IMR-90 (cell line): ENCODE measurements around the gene CDH13. TPM values are rescaled to one million over a fixed set of nuclear protein-coding genes. Genes with fewer than 3 reads are reported as not detected.

Experiments
- ATAC-seq: fragments of 200-7000 bp; cut with Tn5 transposase; 2 replicates; pipeline ENCODE4 v1.9.1; 2020; ENCODE audit warnings: low read depth, mild to moderate bottlenecking, moderate library complexity
- BruUV-seq: library from RNA; stranded (reverse); fragments of 400-500 nt; replicated peaks from 2 replicates; lab custom pipeline; 2021; lab: Mats Ljungman, UMichigan
- CTCF ChIA-PET: fragments of 300-600 bp; formaldehyde crosslinking; extraction: SDS; loops from one replicate; lab custom pipeline; 2021; ENCODE audit warnings: antibody characterized with exemption; lab: Yijun Ruan, JAX
- POLR2A ChIA-PET: fragments of 300-600 bp; sonication (Branson Sonifier 250); formaldehyde crosslinking; loops from one replicate; lab custom pipeline; 2022; ENCODE audit warnings: antibody characterized with exemption; ENCODE audit not compliant: unreplicated experiment; lab: Charles Lee
- DNase-seq: peaks from one replicate; pipeline ENCODE4 v3.0.0; 2013
- H2AFZ ChIP-seq: replicated peaks from 2 replicates; pipeline ENCODE3; 2013; ENCODE audit warnings: low read length, mild to moderate bottlenecking; ENCODE audit not compliant: poor library complexity
- H2AK5ac ChIP-seq: 2 replicates; pipeline ENCODE4 v1.6.1; 2013; ENCODE audit warnings: low read depth, low read length, inconsistent platforms
- H2AK9ac ChIP-seq: replicated peaks from 2 replicates; pipeline ENCODE3; 2013; ENCODE audit warnings: mild to moderate bottlenecking, low read depth, low read length, moderate library complexity; ENCODE audit not compliant: poor library complexity
- H2BK120ac ChIP-seq: 2 replicates; pipeline ENCODE4 v1.6.1; 2013; ENCODE audit warnings: low read depth, low read length, inconsistent platforms
- H2BK15ac ChIP-seq: 3 replicates; pipeline ENCODE4 v1.6.1; 2013; ENCODE audit warnings: low read depth, low read length, inconsistent platforms
- H2BK20ac ChIP-seq: 2 replicates; pipeline ENCODE4 v1.6.1; 2013; ENCODE audit warnings: low read depth, mild to moderate bottlenecking, inconsistent platforms, low read length, moderate library complexity
- H2BK5ac ChIP-seq: 2 replicates; pipeline ENCODE4 v1.6.1; 2013; ENCODE audit warnings: mild to moderate bottlenecking, low read depth, low read length, inconsistent platforms; ENCODE audit not compliant: poor library complexity, severe bottlenecking
- H3K14ac ChIP-seq: replicated peaks from 2 replicates; pipeline ENCODE4 v1.6.1; 2013; ENCODE audit warnings: low read depth, low read length, inconsistent platforms
- H3K18ac ChIP-seq: 2 replicates; pipeline ENCODE4 v1.6.1; 2013; ENCODE audit warnings: low read depth, low read length, control low read depth
- H3K23ac ChIP-seq: 2 replicates; pipeline ENCODE4 v1.6.1; 2013; ENCODE audit warnings: low read depth, low read length, inconsistent platforms
- H3K27ac ChIP-seq: 2 replicates; pipeline ENCODE4 v1.5.1; 2013; ENCODE audit warnings: mild to moderate bottlenecking, control low read depth, low read length; ENCODE audit not compliant: insufficient read depth
- H3K27me3 ChIP-seq: 2 replicates; pipeline ENCODE4 v1.6.1; 2013; ENCODE audit warnings: low read length; ENCODE audit not compliant: control insufficient read depth, insufficient read depth
- H3K36me3 ChIP-seq: 2 replicates; pipeline ENCODE4 v1.6.1; 2013; ENCODE audit warnings: low read length, mixed read lengths; ENCODE audit not compliant: control insufficient read depth, insufficient read depth
- H3K4ac ChIP-seq: 2 replicates; pipeline ENCODE4 v1.6.1; 2013; ENCODE audit warnings: low read depth, low read length, inconsistent platforms
- H3K4me1 ChIP-seq: 2 replicates; pipeline ENCODE4 v1.6.1; 2013; ENCODE audit warnings: low read length, mixed read lengths; ENCODE audit not compliant: control insufficient read depth, insufficient read depth
- H3K4me2 ChIP-seq: 2 replicates; pipeline ENCODE4 v1.6.1; 2013; ENCODE audit warnings: low read depth, mild to moderate bottlenecking, control low read depth, low read length, moderate library complexity
- H3K4me3 ChIP-seq: 2 replicates; pipeline ENCODE4 v1.5.1; 2013; ENCODE audit warnings: low read depth, mild to moderate bottlenecking, control low read depth, low read length, moderate library complexity; ENCODE audit not compliant: insufficient read depth
- H3K56ac ChIP-seq: 2 replicates; pipeline ENCODE4 v1.6.1; 2013; ENCODE audit warnings: low read length, inconsistent platforms; ENCODE audit not compliant: insufficient read depth; ENCODE audit errors: extremely low read depth
- H3K79me1 ChIP-seq, 2 experiments: 2 replicates each; pipeline ENCODE4 v1.6.1; 2013; ENCODE audit warnings: low read length in 2 of 2, inconsistent platforms in 1 of 2, low read depth in 1 of 2
- H3K9ac ChIP-seq: 2 replicates; pipeline ENCODE4 v1.6.1; 2013; ENCODE audit warnings: low read depth, low read length, control low read depth
- H3K9me1 ChIP-seq: 2 replicates; pipeline ENCODE4 v1.6.1; 2013; ENCODE audit warnings: low read length, inconsistent platforms; ENCODE audit not compliant: insufficient read depth
- H3K9me3 ChIP-seq: 2 replicates; pipeline ENCODE4 v1.6.1; 2013; ENCODE audit warnings: low read length; ENCODE audit not compliant: control insufficient read depth, insufficient read depth
- H4K20me1 ChIP-seq: 2 replicates; pipeline ENCODE4 v1.6.1; 2013; ENCODE audit warnings: low read length, inconsistent platforms; ENCODE audit not compliant: insufficient read depth
- H4K5ac ChIP-seq: 2 replicates; pipeline ENCODE4 v1.6.1; 2013; ENCODE audit warnings: mild to moderate bottlenecking, low read depth, low read length, control low read depth
- H4K8ac ChIP-seq, 2 experiments: 2 replicates each; pipeline ENCODE4 v1.6.1; 2013; ENCODE audit warnings: low read depth in 2 of 2, low read length in 2 of 2, control low read depth in 1 of 2, inconsistent platforms in 1 of 2
- H4K91ac ChIP-seq: 2 replicates; pipeline ENCODE4 v1.6.1; 2013; ENCODE audit warnings: low read depth, low read length, inconsistent platforms; ENCODE audit not compliant: insufficient read depth
- BHLHE40 ChIP-seq: fragments of 150-350 bp; IDR thresholded peaks from 2 replicates; pipeline ENCODE4 v1.6.1; 2016; ENCODE audit warnings: mild to moderate bottlenecking, low read depth, low read length
- CEBPB ChIP-seq: IDR thresholded peaks from 2 replicates; pipeline ENCODE4 v1.6.1; 2012; ENCODE audit warnings: low read depth, low read length, improper control_type of control experiment
- CHD1 ChIP-seq: IDR thresholded peaks from 2 replicates; pipeline ENCODE4 v1.6.1; 2012; ENCODE audit warnings: low read depth, low read length, improper control_type of control experiment
- FOS ChIP-seq: fragments of 150-350 bp; IDR thresholded peaks from 2 replicates; pipeline ENCODE4 v1.6.1; 2016; ENCODE audit warnings: low read depth, low read length
- MAFK ChIP-seq: IDR thresholded peaks from 2 replicates; pipeline ENCODE4 v1.6.1; 2012; ENCODE audit warnings: low read depth, low read length, improper control_type of control experiment
- MAZ ChIP-seq: IDR thresholded peaks from 2 replicates; pipeline ENCODE4 v1.6.1; 2012; ENCODE audit warnings: low read depth, mild to moderate bottlenecking, low read length, improper control_type of control experiment, moderate library complexity, borderline replicate concordance
- MXI1 ChIP-seq: IDR thresholded peaks from 2 replicates; pipeline ENCODE4 v1.6.1; 2012; ENCODE audit warnings: low read depth, mild to moderate bottlenecking, low read length, moderate library complexity, borderline replicate concordance
- NFE2L2 ChIP-seq: fragments of 150-350 bp; IDR thresholded peaks from 2 replicates; pipeline ENCODE4 v1.6.1; 2016; ENCODE audit warnings: low read depth, mild to moderate bottlenecking, low read length
- POLR2A ChIP-seq: IDR thresholded peaks from 2 replicates; pipeline ENCODE4 v1.6.1; 2012; ENCODE audit warnings: mild to moderate bottlenecking, low read depth, low read length
- RAD21 ChIP-seq: IDR thresholded peaks from 2 replicates; pipeline ENCODE4 v1.6.1; 2012; ENCODE audit warnings: low read length, improper control_type of control experiment
- RCOR1 ChIP-seq: IDR thresholded peaks from 2 replicates; pipeline ENCODE4 v1.6.1; 2012; ENCODE audit warnings: mild to moderate bottlenecking, low read length, improper control_type of control experiment; ENCODE audit not compliant: insufficient replicate concordance
- RFX5 ChIP-seq: IDR thresholded peaks from 2 replicates; pipeline ENCODE4 v1.8.0; 2012; ENCODE audit warnings: low read depth, mild to moderate bottlenecking, low read length, moderate library complexity
- SMC3 ChIP-seq: fragments of 150-350 bp; IDR thresholded peaks from 2 replicates; pipeline ENCODE4 v1.6.1; 2016; ENCODE audit warnings: low read depth, mild to moderate bottlenecking, antibody characterized with exemption, low read length, moderate library complexity
- WGBS, 2 experiments: methylation state at CpG; one replicate each; pipeline versions ENCODE4 v1.1.5 to v1.1.7; 2013; ENCODE audit warnings: missing lambda C conversion rate in 2 of 2; ENCODE audit not compliant: insufficient read length in 1 of 2; ENCODE audit errors: extremely low coverage in 2 of 2; 5-methylcytosine and 5-hydroxymethylcytosine counted together
- dilution Hi-C: fragments of 300-500 bp; cut with HindIII; formaldehyde crosslinking; loops from one replicate; pipeline ENCODE4 v1.14.3; 2018; ENCODE audit warnings: low sequenced_read_pairs; ENCODE audit not compliant: unreplicated experiment
- in situ Hi-C: fragments of 300-500 bp; cut with MboI; formaldehyde crosslinking; loops from 3 replicates; pipeline ENCODE4 v1.14.3; 2019; ENCODE audit warnings: low sequenced_read_pairs, inconsistent platforms, mixed read lengths
- intact Hi-C: fragments of 100-400 bp; cut with micrococcal nuclease; formaldehyde crosslinking; loops from 2 replicates; pipeline ENCODE4 v1.10.0; 2022
- polyA plus RNA-seq, 3 experiments: library from polyadenylated mRNA; depleted of rRNA; stranded (reverse); fragments of >200 nt; gene quantifications; 2 replicates each; pipeline ENCODE4 v1.2.3, GENCODE V29; 2012; ENCODE audit warnings: low replicate concordance in 1 of 3
- total RNA-seq: library from RNA; depleted of rRNA; stranded (reverse); fragments of >200 nt; gene quantifications from 2 replicates; pipeline ENCODE4 v1.2.3, GENCODE V29; 2012
- TF ChIP-seq, protein P1 (sequence below): fragments of 150-350 bp; IDR thresholded peaks from 2 replicates; pipeline ENCODE4 v1.6.1; 2016; ENCODE audit warnings: low read depth, mild to moderate bottlenecking, low read length, moderate library complexity, borderline replicate concordance
- TF ChIP-seq, protein P2 (sequence below): conservative IDR thresholded peaks from 2 replicates; pipeline ENCODE4 v1.5.1; 2012; ENCODE audit warnings: mild to moderate bottlenecking, low read depth, low read length, improper control_type of control experiment

CDH13 gene
- total and polyA plus RNA-seq, 2 of the 4 experiments (the other 2 are of a cell fraction) = 61.6 to 74.7 TPM

GRCh38 chr16:83554540-83554939 is 927.8 kb downstream of the CDH13 start:
- Histone ChIP-seq H3K14ac (no peak overlapping the region), H3K4me2 (no peak overlapping the region), H3K27ac (no peak overlapping the region), H4K8ac (no peak overlapping the region), H2BK120ac (no peak overlapping the region), H4K5ac (no peak overlapping the region), H3K79me1 (no peaks in the 10 kb centered on the region), H2BK20ac (no peak overlapping the region), H3K9ac (no peak overlapping the region), H2BK5ac (no peak overlapping the region), H2AK5ac (no peak overlapping the region), H3K36me3 (no peaks in the 10 kb centered on the region), H3K9me3 (no peaks in the 10 kb centered on the region), H2AFZ (no peak overlapping the region), H3K27me3 (no peaks in the 10 kb centered on the region), H3K4me1 (peaks cover 1% of the 10 kb centered on the region; the same call in 1 of the 2 replicates), H3K9me1 (0 out of 2 replicates have a peak, but pooled peaks cover 4% of the 10 kb centered on the region), H2AK9ac (no peak overlapping the region), H3K4ac (no peak overlapping the region), H2BK15ac (no peak overlapping the region), H3K4me3 (no peak overlapping the region), H4K20me1 (no peaks in the 10 kb centered on the region), H3K18ac (no peak overlapping the region), H3K23ac (no peak overlapping the region), H3K56ac (no peak overlapping the region), H4K91ac (no peak overlapping the region)
- DNase-seq (no peak), ATAC-seq (no peak)
- no CpG with 5 or more reads among the region's 1 CpG for WGBS, 2 experiments
- dilution Hi-C loops = no loop called here
- no TSS peak for BruUV-seq
- ChIA-PET POLR2A (no interaction called here), CTCF (no interaction called here)
- intact Hi-C loops = no loop called here
- TF ChIP-seq NFE2L2 = no peak
- TF ChIP-seq RFX5 = no peak
- TF ChIP-seq CEBPB = no peak
- no peak for TF ChIP-seq CHD1
- TF ChIP-seq MAZ = no peak
- TF ChIP-seq FOS = no peak
- TF ChIP-seq, protein P1, sequence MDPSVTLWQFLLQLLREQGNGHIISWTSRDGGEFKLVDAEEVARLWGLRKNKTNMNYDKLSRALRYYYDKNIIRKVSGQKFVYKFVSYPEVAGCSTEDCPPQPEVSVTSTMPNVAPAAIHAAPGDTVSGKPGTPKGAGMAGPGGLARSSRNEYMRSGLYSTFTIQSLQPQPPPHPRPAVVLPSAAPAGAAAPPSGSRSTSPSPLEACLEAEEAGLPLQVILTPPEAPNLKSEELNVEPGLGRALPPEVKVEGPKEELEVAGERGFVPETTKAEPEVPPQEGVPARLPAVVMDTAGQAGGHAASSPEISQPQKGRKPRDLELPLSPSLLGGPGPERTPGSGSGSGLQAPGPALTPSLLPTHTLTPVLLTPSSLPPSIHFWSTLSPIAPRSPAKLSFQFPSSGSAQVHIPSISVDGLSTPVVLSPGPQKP = no peak
- TF ChIP-seq, protein P2, sequence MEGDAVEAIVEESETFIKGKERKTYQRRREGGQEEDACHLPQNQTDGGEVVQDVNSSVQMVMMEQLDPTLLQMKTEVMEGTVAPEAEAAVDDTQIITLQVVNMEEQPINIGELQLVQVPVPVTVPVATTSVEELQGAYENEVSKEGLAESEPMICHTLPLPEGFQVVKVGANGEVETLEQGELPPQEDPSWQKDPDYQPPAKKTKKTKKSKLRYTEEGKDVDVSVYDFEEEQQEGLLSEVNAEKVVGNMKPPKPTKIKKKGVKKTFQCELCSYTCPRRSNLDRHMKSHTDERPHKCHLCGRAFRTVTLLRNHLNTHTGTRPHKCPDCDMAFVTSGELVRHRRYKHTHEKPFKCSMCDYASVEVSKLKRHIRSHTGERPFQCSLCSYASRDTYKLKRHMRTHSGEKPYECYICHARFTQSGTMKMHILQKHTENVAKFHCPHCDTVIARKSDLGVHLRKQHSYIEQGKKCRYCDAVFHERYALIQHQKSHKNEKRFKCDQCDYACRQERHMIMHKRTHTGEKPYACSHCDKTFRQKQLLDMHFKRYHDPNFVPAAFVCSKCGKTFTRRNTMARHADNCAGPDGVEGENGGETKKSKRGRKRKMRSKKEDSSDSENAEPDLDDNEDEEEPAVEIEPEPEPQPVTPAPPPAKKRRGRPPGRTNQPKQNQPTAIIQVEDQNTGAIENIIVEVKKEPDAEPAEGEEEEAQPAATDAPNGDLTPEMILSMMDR = no peak
- no peak for TF ChIP-seq BHLHE40
- no peak for TF ChIP-seq POLR2A
- no peak for TF ChIP-seq MAFK
- no peak for TF ChIP-seq MXI1
- no peak for TF ChIP-seq RAD21
- TF ChIP-seq SMC3 = no peak
- TF ChIP-seq RCOR1 = no peak
- in situ Hi-C loops = loop anchor here (10.0 kb wide), 1 partner anchor 60 kb away; no protein-coding TSS in a partner anchor
